Measurements from ENCODE around the gene RCN2.
"Not testable (repeated sequence)": the region's sequence is repeated elsewhere in the genome, so short reads cannot be mapped to it uniquely, and the experiment has no call there.

RCN2 gene

DNA sequence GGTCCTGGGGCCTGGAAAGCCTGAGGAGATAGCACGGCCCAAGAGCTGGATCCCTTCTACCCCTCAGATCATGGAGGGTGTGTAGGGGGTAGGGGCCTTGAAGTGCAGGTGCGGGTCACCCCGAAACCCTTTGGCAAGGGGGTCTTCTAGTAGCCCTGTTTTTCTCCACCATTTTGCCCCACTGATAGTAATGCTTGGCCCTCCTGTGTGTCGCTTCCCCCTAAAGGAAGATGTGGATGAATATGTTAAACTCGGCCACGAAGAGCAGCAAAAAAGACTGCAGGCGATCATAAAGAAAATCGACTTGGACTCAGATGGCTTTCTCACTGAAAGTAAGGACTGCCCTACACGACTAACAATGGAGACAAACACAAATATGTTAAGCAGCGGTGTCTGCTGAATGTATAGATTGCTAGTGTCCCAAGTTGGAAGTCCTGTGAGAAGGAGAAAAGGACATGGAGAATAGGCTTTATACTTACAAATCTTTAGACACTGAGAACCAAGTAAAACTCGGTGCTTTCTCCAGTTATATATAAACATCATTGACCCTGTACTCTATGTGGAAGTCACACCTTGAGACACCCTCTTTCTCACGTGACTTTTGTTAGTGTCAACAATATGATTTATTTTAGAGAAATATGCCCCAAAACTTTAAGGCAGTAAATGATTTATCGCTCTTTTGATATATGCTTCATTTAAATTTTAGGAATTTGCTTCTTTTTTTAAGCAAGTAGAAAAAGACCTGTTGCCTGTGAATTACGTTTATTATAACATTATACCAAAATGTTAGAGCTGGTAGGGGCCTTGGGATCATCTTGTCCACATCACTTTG lies 802 bp downstream of the RCN2 start:
- peak in 1 of 3 experiments; percentile 1 for DNase-seq (ENCODE audit: low read depth in 2 of 3, low spot score in 2 of 3)

DNA sequence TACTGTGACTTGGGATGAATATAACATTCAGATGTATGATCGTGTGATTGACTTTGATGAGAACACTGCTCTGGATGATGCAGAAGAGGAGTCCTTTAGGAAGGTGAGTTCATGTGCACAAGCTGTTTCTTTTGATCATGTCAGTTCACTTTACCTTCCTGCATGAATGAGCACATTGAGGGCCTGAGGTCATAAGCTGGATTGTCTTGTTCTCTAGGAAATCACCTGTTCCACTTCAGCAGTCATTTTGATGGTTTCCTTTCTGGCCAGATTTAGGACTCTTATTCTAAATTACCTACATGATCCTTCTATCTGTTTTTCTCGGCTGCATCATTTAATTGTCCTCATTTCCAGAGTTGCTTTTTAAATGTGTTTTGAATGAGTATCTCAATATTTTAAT lies 4.1 kb downstream of the RCN2 start:
- DNase-seq (ENCODE audit: low read depth in 2 of 3, low spot score in 2 of 3) = no peak

DNA sequence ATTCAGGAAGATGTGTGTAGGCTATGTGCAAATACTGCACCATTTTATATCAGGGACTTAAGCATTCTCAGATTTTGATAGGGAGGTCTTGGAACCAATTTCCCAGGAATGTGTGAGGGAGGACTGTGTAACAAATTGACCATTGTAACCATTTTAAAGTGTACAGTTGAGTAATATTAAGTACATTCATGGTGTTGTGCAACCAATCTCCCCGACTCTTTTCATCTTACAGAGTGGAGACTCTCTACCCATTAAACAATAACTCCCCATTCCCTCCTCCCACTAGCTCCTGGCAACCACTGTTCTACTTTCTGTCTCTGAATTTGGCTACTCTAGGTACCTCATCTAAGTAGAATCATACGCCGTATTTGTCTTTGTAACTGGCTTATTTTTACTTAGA lies 5.1 kb downstream of the RCN2 start:
- DNase-seq (ENCODE audit: low read depth in 2 of 3, low spot score in 2 of 3) = no peak

DNA sequence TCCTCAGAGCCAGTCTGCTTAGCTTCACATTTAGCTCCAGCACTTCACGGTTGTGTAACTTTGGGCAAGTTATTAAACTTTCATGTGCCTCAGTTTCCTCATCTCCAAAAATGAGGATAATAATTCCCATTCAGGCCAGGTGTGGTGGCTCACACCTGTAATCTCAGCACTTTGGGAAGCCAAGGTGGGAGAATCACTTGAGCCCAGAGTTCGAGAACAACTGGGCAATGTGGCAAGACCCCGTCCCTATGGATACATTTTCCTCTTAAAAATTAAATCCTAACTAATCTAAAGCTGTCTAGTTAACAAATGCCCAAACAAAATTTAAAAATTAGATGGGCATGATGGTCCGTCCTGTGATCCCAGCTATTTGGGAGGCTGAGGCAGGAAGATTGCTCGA lies 7.2 kb downstream of the RCN2 start:
- DNase-seq (ENCODE audit: low read depth in 2 of 3, low spot score in 2 of 3) = no peak

DNA sequence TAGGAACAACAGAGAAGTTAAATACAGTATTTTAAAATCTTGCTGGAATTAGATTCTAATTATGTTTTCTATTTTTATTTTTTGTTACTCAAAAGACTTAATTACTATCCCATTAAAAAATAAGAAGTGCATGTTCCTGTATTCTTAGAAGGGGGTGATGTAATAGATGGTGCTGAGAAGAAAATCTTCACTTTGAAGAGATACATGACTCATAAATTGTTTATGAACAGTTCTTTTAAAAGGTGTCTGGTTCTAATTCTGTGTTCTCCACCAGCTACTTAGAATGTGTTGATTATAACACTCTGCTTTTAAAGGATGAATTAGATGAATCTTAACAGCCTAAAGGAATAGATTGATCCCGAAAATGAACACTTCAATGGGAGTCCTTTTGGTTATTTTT lies 8.2 kb downstream of the RCN2 start:
- DNase-seq (ENCODE audit: low read depth in 2 of 3, low spot score in 2 of 3) = no peak

DNA sequence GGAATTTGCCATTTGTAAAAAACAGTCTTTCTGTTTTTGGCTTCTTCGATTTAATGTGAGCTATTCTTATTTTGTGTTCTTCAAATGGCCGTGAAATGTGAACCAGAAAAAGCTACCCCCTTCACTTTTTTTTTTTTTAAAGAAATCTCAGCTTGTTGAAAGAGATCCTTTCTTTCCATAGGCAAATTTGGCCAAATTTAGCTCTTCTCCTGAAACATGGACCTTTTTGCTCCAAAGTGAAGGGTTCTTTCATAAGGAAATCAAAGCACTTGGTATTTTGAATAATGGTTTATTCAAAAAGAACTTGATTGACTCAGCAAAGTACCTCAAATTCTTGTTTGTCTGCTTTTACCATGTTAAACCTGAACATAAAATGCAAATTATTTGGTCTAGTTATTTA lies 10.1 kb downstream of the RCN2 start:
- no peak for DNase-seq (ENCODE audit: low read depth in 2 of 3, low spot score in 2 of 3)

DNA sequence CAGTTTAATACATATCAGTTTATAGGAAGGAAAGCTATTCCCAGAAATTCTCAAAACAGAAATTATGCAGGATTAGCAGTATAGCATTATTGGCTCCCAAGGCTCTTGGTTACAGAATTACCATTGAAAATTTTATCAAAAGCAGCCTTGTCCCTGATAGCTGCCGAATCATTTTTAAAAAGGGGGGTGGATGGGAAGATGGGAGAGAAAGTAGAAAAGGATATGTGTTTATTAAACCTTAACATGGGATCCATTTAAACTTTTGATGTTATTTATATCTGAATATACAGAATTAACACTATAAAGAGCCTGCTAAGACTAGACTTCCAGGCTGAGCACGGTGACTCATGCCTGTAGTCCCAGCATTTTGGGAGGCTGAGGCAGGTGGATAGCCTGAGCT lies 10.8 kb downstream of the RCN2 start:
- no peak for DNase-seq (ENCODE audit: low read depth in 2 of 3, low spot score in 2 of 3)

DNA sequence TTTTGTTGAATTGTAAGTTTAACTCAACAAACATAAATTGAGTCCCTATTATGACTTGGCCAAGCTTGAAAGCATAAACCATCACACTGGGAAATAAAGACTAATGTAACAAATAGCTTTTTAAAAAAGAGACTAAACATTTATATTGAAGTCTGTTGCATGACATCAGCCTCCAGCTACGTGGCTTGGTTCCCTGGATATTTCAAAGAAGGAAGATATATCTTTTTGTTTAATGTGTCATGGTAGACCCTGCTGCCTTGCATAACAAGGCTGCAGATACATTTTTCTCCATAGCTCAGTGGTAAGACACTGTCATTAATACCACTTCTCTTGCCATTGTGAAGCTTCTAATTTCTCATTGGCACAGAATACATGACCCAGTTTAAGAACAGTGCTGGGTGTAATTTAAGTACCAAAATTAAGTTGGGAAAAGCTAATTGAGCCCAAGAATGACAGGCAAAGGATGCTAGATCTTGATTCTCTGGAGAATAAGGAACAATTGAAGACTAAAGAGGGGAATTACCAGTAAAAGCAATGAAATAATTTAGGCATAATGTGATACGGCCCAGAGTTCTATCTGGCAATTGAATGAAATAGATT lies 14.0 kb downstream of the RCN2 start:
- DNase-seq (ENCODE audit: low read depth in 2 of 3, low spot score in 2 of 3) = no peak

DNA sequence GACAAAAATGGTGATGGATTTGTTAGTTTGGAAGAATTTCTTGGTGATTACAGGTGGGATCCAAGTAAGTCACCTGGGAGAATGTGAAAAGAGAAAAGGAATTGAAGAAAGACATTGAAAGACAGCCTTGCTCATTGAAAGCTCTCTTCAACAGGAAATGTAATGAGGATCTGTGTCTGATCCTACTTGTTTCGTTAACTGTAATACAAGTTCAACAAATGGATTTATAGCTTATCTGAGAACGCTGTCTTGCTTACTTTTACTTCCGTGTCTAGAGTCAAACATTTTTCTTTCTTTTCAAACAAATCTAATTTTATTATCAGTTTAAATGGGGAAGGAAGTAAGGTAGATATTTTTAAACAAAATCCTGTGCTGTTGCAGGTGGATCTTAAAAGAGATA lies 15.9 kb downstream of the RCN2 start:
- no peak for DNase-seq (ENCODE audit: low read depth in 2 of 3, low spot score in 2 of 3)

DNA sequence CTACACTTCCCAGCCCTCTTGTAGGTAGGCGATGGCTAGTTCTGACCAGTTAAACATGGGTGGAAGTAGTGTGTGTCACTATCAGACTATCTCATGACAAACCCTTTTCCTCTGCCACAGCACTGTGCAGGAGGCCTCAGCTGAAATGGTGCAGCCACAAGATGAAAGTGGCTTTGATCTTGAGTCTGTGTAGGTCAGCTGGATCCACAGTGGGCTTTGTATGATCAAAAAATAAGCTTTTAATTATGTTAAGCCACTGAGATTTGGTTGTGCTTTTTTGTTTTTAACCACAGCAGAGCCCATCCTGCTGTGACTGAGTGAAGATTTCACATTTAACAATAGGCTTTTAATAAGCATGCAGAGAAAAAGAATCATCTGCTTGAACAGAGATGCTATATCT lies 19.7 kb downstream of the RCN2 start:
- no peak for DNase-seq (ENCODE audit: low read depth in 2 of 3, low spot score in 2 of 3)

DNA sequence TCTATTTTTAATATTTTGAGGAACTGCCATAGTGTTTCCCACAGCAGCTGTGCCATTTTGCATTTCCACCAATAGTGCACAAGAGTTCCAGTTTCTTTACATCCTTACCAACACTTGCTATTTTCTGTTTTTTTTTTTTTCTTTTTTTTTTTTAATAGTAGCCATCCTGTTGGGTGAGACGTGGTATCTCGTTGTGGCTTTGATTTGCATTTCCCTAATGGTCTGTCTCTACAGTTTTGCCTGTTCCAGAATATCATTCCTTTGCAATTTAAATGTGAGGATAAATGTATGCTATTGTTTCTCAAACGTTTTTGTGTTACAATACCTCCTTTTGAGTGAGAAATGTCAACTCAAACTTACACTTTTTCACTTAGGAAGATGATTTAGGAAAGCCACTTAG lies 22.4 kb downstream of the RCN2 start:
- no peak for DNase-seq (ENCODE audit: low read depth in 2 of 3, low spot score in 2 of 3)

DNA sequence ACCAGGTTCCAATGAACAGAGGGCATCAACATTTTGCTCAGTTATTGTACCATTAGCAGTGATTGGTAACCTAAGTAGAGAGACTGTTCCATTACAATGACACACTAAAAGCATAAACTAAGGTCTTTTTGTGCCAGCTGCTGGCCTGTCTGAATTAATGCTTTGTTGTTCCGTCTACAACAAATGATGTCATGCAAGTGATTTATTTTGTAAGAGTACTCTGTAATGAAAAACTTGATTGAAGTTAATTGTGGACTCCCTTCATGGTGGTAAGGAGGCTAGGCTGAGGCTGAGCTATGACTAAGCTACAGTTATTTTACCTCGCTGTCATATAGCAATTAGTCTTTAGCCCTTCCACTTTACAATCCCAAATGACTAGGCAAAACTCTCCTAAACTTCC lies 23.2 kb downstream of the RCN2 start:
- no peak for DNase-seq (ENCODE audit: low read depth in 2 of 3, low spot score in 2 of 3)

DNA sequence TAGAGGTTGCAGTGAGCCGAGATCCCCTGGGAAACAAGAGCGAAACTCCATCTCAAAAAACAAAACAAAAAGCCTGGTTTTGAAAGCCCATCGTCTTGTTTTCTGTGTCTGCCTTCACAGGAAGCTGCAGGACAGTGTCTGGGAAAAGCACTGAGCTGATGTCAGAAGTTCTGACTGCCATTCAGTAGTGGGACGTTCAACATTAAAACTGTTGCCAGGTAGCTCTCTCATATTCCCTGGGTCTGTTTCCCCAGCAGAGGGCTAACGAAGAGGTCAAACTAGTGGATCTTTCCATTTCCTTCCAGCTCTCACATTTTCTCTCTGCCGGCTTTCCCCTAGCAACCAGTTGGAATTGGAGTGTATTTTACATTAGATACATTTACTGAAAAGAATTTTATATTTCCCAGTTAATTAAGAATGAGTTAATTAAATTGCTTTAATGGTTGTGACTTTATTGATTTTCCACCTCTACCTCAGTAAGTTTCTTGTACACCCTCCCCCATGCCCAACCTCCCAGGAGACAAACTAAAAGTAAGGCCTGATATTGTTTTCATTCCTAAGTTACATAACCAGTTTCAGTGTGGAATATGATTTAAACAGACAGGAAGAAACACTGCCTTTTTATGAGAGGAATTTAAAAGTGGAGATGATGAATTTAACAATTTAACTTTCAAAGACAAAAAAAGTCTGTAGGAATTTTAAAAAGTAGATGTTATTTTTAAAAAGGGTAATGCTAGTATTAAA lies 29.9 kb downstream of the RCN2 start:
- DNase-seq (ENCODE audit: low read depth in 2 of 3, low spot score in 2 of 3) = no peak

DNA sequence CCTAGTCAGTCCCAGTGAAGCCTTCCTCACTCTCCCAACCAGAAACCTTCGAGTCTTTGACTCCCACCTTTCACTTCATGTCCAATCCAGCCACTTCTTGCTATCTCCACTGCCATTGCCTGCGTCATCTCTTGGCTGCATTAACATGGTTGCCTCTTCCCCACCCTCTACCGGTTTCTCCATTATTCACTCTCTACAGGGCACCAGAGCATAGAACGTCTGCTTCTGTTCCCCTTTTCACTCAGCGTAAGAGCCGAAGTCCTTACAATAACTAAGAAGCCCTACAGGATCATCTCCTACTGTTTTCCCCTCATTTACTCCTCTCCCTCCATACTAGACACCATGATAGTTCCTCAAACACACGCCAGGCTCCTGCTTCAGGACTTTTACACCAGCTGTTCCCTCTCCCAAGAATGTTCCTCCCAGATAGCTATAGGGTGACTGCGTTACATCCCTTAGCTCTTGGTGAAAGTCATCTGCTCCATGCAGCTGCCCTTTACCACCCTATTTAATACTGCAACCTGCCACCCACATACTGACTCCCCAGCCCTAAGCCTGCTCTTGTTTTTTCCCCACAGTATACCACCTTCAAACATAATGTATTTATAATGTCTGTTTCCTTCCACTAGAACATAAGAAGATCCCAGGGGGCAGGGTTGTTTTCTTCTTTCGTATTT lies 30.9 kb downstream of the RCN2 start:
- DNase-seq (ENCODE audit: low read depth in 2 of 3, low spot score in 2 of 3) = no peak

DNA sequence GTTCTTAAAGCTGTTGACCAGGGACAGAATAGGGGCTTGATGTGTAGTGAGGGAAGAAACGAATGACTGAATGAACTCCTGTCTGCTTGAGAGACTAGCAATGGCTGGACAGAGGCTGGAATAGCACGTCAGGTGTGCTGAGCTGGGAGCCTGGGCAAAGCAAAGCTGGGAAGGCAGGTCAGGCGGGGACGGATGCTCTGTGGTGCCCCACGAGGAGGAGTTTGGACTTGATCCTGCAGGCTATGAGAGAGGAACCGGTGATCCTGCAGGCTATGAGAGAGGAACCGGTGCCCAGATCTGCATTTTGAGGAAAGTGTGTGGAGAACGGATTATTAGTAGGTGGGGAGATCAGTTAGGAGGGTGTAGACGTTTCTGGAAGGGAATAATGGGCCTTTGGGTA lies 32.0 kb downstream of the RCN2 start:
- DNase-seq (ENCODE audit: low read depth in 2 of 3, low spot score in 2 of 3) = no peak

DNA sequence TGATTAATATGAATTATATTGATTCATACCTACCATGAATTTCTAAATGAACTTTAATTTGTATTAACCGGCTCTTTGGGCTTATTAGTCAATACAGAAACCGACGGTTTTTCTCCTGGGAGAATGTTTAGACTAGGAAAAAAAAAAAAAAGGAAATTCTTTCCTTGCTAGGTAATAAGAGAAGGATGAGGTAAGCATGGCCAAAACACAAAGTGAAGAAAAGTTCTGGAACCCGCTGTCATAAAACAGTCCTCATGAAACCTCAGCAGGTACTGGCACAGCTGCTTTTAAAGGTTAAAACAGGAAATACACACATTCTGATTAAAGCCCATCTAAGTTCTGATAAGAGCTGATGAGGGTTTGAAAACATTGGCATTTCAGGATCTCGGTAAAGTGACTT lies 32.6 kb downstream of the RCN2 start:
- DNase-seq (ENCODE audit: low read depth in 2 of 3, low spot score in 2 of 3) = no peak

DNA sequence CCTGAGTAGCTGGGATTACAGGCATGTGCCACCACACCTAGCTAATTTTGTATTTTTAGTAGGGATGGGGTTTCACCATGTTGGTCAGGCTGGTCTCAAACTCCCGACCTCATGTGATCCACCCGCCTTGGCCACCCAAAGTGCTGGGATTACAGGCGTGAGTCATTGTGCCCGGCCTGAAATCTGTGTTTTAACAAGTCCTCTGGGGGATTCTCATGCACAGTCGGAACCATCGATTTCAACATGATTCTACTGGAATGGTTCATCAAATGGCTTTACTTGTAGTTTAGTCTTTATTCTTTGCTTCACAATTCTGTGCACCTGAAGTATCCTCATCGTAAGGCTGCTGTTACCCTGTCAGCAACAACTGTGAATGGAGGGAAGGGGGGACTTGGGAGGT lies 34.5 kb downstream of the RCN2 start:
- not testable (repeated sequence) for DNase-seq (ENCODE audit: low read depth in 2 of 3, low spot score in 2 of 3)

DNA sequence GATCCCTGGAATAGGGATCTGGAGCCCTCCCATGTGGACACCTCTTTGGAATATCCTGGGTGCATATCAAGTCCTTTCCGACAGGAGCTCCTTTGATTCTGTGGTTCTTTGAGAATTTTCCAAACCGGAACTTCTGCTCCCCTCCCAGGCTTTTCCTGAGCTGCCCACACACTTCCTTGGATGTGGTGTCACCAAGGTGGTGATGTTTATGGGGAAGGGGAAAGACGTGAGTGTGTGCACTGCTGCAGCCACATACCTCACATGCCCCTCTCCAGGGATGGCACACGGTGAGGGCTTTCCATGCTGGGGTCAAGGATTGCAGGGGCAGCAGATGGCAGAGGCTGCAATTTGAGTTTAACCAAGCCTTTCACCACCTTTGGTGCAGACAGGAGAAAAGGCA lies 35.5 kb downstream of the RCN2 start:
- no peak for DNase-seq (ENCODE audit: low read depth in 2 of 3, low spot score in 2 of 3)

DNA sequence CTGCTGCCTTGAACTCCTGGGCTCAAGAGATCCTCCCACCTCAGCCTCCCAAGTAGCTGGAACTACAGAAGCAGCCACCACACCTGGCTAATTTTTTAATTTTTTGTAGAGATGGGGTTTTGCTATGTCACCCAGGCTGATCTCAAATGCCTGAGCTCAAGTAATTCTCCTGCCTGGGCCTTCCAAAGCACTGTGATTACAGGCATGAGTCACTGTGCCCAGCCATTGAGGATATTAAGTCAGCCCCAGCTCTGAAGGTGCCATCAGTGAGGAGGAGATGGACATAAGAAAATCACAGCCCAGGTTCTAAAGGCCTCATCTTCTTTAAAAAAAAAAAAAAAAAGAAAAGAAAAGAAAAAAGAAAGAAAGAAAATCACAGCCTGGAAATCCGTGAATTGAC lies 36.8 kb downstream of the RCN2 start:
- no peak for DNase-seq (ENCODE audit: low read depth in 2 of 3, low spot score in 2 of 3)

DNA sequence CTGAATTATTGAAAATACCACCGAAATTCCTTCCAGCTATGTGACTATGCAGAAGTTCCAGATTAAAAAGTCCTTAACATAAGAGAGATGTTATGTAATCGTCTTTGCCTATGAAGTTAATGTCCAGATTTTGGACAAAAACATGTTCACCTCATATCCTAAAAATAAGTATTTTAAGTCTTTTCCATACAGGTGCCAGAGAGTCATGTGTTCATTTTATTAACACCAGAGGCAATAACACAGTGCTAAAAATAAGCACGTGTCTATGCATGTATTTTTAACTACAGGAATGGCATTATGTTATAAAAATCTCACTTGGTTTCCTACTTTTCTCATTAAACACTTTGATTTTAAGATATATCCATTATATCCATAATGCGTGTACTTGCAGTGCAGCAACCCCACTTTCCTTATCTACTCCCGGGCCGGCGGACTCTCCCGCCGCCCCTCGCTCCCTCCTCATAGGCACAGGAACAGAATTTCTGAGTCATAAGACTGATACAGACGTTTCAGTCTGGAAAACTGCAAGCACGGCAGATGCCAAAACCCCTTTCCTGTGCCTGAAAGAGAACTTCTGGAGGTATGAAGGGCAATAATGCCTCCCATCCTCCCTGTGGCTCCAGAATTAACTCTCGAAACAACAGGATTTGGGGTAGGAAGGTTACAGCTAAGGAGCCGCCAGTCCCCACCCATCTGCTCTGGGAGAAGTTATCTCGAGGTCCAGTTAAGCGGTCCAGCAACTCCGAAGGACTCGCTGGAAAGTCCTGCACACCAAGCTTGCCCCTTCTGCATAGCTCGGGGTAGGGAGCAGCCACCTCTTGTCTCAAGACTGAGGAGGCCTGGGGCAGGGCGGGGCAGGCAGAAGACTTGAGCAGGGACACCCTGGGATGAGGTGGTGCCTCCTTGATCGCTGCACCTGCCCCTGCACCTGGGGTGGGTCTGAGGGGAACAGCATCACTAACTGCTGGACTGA lies 41.1 kb downstream of the RCN2 start:
- DNase-seq (ENCODE audit: low read depth in 2 of 3, low spot score in 2 of 3) = no peak

DNA sequence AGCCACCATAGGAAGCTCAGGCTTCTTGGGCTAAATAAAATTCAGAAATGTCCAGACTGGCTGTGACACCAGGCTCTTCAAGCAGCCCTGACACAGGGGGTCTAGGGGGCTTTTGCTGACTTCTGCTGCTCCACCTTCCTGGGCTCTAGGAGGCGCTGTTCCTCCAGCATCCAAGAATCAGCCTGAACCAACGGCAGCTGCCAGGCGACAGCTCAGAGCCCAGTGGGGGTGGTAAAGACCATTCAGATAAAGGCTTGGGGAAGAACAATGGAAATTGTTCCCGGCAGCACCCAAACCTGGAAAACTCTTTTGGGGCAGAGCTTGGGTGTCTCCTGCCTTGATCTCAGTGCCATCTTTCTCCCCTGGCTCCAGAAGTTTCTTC lies 41.8 kb downstream of the RCN2 start:
- DNase-seq (ENCODE audit: low read depth in 2 of 3, low spot score in 2 of 3) = no peak
